Gastrocnemius medialis (tissue), 4 donors: ENCODE data around the gene FOCAD.

Experiments used
- CTCF ChIP-seq, 5 experiments: fragments of 450-650 bp in 3 of 5; fragments of 200-600 bp in 2 of 5; sonication (generic) in 2 of 5; IDR thresholded peaks in 4 of 5; conservative IDR thresholded peaks in 1 of 5; 1 replicate in 4 of 5; 2 replicates in 1 of 5; pipeline ENCODE4 v1.5.1; 2016 to 2019; ENCODE audit warnings: antibody characterized with exemption in 5 of 5, mild to moderate bottlenecking in 3 of 5, moderate library complexity in 3 of 5
- POLR2A ChIP-seq, 2 donors: fragments of 450-650 bp; IDR thresholded peaks; one replicate each; pipeline ENCODE4 v1.6.1; 2017; ENCODE audit warnings: antibody characterized with exemption in 2 of 2, mild to moderate bottlenecking in 2 of 2, moderate library complexity in 2 of 2

GRCh38 chr9:20997503-20998076, 313.5 kb downstream of the FOCAD start:
- TF ChIP-seq POLR2A (IDR thresholded peaks at IDR 0.05) (no peak), CTCF (IDR thresholded peaks at IDR 0.05 in 4 of 5, conservative IDR thresholded peaks at IDR 0.05 in 1 of 5) (no peak)
